Activated naive CD4-positive, alpha-beta T cell treated with anti-CD3 and anti-CD28 coated beads, Interleukin-2, amount 10 ng/mL, durations not matched to agents 7 days and 5 days (primary cell): ENCODE data around the gene SLC25A4.
"Not testable (repeated sequence)": the region's sequence is repeated elsewhere in the genome, so short reads cannot be mapped to it uniquely, and the experiment has no call there.

Experiments used
- CTCF ChIA-PET: fragments of 350-600 bp; sonication (Branson Sonifier 250); formaldehyde crosslinking; loops from one replicate; lab custom pipeline; 2021; ENCODE audit warnings: antibody characterized with exemption; lab: Charles Lee
- DNase-seq: peaks from one replicate; pipeline ENCODE4 v3.0.0-alpha.2; 2020
- H3K27ac Mint-ChIP-seq: one replicate; pipeline ENCODE4 v1.8.0; 2021; ENCODE audit warnings: mild to moderate bottlenecking, moderate library complexity, mixed read lengths
- H3K27me3 Mint-ChIP-seq: one replicate; pipeline ENCODE4 v1.8.0; 2021; ENCODE audit warnings: mild to moderate bottlenecking, mixed read lengths
- H3K36me3 Mint-ChIP-seq: one replicate; pipeline ENCODE4 v1.8.0; 2021; ENCODE audit warnings: mixed read lengths
- H3K4me1 Mint-ChIP-seq: one replicate; pipeline ENCODE4 v1.8.0; 2021; ENCODE audit warnings: mixed read lengths
- H3K4me3 Mint-ChIP-seq: one replicate; pipeline ENCODE4 v1.8.0; 2021; ENCODE audit warnings: mild to moderate bottlenecking, moderate library complexity, mixed read lengths
- H3K9me3 Mint-ChIP-seq: one replicate; pipeline ENCODE4 v1.8.0; 2021; ENCODE audit warnings: mixed read lengths

SLC25A4 gene

DNA sequence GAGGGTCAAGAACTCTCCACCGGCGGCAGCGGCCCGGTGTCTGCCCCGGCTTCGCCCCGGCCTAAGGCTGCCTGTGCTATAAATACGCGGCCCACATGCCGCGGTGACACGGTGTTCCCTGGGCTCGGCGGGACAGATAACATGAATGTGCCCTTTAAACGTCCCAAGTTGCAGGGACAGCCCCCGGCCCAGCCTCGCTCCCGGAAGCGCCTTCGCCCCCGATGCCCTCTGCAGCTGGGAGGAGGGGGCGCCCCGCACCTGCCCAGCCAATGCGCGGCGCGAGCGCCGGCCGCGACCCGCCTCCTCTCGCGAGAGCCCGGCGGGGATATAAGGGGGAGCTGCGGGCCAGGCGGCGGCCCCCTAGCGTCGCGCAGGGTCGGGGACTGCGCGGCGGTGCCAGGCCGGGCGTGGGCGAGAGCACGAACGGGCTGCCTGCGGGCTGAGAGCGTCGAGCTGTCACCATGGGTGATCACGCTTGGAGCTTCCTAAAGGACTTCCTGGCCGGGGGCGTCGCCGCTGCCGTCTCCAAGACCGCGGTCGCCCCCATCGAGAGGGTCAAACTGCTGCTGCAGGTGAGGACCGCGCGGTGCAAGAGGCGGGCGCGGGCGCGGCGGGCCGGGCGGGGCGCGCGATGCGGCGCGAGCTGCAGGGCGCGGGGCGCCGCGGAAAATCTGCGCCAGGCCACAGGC, at the start of gene SLC25A4:
TSS of gene SLC25A4 (plus strand) at position 355 of the 689 bp plus-strand sequence. CDS start at position 462, 107 bp downstream.
- no peaks in the 10 kb centered on the region for H3K36me3 Mint-ChIP-seq
- no peak within 1 kb of the TSS for H3K27ac Mint-ChIP-seq
- H3K9me3 Mint-ChIP-seq, result no peaks in the 10 kb centered on the region
- H3K27me3 Mint-ChIP-seq, result peaks cover 63% of the 10 kb centered on the region
- CTCF ChIA-PET, result interaction anchor here (1.5 to 1.8 kb wide), 3 partner anchors 9 to 41 kb away, joined by 3 to 5 read pairs (median 4); no protein-coding TSS in a partner anchor
- peak within 1 kb of the TSS; percentile 78 for H3K4me3 Mint-ChIP-seq
- peaks cover 12% of the 10 kb centered on the region for H3K4me1 Mint-ChIP-seq
- DNase-seq, result peak; percentile 85

DNA sequence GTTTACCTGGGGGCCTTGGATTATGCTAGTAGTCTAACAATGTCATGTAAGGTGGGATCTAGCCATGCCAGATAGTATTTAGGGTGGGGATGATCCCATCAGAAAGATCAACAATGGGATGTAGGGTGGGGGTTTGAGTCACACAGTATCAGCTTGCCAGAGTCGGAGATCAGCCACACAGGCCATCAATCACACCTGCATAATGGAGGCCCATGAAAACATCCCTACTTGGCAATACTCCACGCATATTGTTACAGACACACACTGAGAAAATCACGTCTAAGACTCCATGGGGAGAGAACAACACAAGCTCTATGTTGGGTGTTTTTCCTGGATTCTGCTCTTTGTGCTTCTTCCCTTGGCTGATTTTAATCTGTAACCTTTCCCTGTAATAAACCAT, 49.5 kb upstream of the SLC25A4 start:
- CTCF ChIA-PET, result no interaction called here
- H3K36me3 Mint-ChIP-seq, result no peaks in the 10 kb centered on the region
- no peak overlapping the region for H3K27ac Mint-ChIP-seq
- no peaks in the 10 kb centered on the region for H3K4me1 Mint-ChIP-seq
- H3K27me3 Mint-ChIP-seq, result peaks cover 16% of the 10 kb centered on the region
- DNase-seq, result no peak
- H3K9me3 Mint-ChIP-seq, result no peaks in the 10 kb centered on the region
- H3K4me3 Mint-ChIP-seq, result no peak overlapping the region

DNA sequence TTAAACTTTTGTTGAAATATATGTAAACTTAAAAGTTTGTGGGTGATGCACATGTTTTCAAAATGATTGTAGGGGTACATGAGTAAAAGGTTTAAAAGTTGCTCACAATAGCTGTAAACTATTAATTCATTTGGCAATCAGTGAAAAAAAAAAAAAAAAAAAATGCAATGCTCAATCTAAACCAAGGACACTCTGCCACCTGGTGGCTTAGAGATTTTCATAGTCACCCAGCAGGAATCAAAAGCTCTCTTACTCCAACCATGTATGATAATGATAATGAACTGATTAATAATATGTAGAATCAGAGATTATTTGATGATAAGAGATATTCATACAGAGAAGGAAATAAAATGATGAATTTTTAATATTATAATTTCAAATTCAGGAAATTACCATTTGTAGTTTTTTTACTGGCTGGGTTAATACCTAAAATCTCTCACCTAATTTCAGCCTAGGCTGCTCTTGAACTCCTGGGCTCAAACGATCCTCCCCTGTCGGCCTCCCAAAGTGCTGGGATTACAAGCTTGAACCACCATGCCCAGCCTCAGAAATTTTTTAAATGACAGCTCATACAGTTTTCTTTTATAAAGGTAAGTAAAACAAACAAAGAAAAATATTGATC, 46.9 kb upstream of the SLC25A4 start:
- no peaks in the 10 kb centered on the region for H3K36me3 Mint-ChIP-seq
- no peak overlapping the region for H3K27ac Mint-ChIP-seq
- DNase-seq, result peak; percentile 26
- H3K4me3 Mint-ChIP-seq, result no peak overlapping the region
- peaks cover 15% of the 10 kb centered on the region for H3K27me3 Mint-ChIP-seq
- CTCF ChIA-PET, result interaction anchor here (0.6 to 4.0 kb wide), 17 partner anchors 9 to 1006 kb away, joined by 3 to 29 read pairs (median 4); no protein-coding TSS in a partner anchor
- no peaks in the 10 kb centered on the region for H3K4me1 Mint-ChIP-seq
- H3K9me3 Mint-ChIP-seq, result no peaks in the 10 kb centered on the region

DNA sequence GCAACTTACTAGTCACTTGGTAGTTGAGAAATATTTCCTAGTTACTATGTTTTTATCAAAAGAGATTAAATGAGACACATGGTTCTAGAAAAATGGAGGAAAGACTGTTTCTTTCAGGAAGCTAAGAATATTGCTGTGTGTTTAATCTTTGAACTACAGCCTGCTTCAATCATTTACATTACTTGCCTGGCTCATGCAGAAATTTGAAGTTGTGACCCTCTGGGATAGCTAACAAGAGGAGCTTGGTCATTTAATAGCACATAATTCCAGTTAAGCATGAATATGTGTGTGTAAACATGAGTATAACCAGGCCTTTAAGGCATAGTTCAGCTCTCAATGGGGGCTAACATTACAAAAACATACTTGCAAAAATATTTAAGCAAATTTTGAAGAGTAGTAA, 44.6 kb upstream of the SLC25A4 start:
- no peak for DNase-seq
- H3K9me3 Mint-ChIP-seq, result no peaks in the 10 kb centered on the region
- H3K4me1 Mint-ChIP-seq, result no peaks in the 10 kb centered on the region
- no peaks in the 10 kb centered on the region for H3K36me3 Mint-ChIP-seq
- H3K4me3 Mint-ChIP-seq, result no peak overlapping the region
- CTCF ChIA-PET, result interaction anchor here (0.9 to 4.0 kb wide), 4 partner anchors 58 to 1485 kb away, joined by 3 to 29 read pairs (median 6); no protein-coding TSS in a partner anchor
- H3K27ac Mint-ChIP-seq, result no peak overlapping the region
- H3K27me3 Mint-ChIP-seq, result peaks cover 18% of the 10 kb centered on the region

DNA sequence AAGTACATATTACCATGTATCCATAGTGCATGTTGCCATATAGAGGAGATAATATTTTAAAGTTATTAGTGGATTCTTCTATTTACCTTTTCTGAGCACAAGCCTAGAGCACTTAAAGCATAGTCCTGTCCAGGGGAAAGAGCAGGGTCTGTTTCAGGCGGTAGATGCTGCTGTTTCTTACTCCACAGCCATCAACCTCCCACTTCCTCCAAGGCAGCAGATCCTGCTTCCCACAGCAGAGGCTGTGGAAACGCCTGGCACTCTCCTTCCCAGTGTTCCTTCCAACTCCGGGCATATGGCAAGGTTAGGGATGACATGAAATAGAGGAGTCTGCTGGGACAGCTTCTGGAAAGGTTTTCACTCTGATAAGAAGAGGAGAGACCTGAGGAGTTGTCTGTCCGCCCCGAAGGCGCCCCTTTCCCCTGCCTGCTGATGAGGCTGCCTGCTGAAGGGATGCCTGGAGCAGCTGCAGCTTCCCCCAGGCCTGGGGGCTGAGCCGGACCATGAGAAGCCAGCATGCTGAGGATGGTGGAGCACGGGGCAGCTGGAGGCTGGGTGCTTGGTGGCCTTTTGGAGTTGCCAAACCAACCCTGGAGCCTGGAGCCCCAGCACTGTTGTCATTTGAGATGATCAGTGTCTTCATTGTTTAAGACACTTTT, 43.9 kb upstream of the SLC25A4 start:
- H3K9me3 Mint-ChIP-seq, result no peaks in the 10 kb centered on the region
- peaks cover 23% of the 10 kb centered on the region for H3K27me3 Mint-ChIP-seq
- no peak for DNase-seq
- H3K36me3 Mint-ChIP-seq, result no peaks in the 10 kb centered on the region
- CTCF ChIA-PET, result interaction anchor here (0.9 to 2.6 kb wide), 3 partner anchors 84 to 1484 kb away, joined by 3 to 6 read pairs (median 5); no protein-coding TSS in a partner anchor
- H3K4me1 Mint-ChIP-seq, result no peaks in the 10 kb centered on the region
- H3K4me3 Mint-ChIP-seq, result no peak overlapping the region
- H3K27ac Mint-ChIP-seq, result no peak overlapping the region

DNA sequence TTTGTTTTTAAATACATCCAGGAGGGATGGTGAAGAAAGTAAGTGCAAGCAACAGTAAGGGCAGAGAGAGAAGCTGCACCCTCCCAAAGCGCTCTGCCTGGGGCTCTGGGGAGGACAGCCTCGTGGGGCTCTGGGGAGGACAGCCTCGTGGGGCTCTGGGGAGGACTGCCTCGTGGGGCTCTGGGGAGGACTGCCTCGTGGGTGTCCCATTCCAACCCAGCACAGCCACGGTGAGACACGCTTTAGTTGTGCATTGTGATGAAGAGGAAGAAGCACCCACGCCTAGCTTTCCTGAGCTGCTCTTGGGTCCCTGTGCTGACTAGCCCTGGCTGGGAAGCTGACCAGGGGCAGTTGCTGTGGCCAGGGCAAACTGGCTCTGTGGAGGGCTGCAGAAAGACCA, 43.1 kb upstream of the SLC25A4 start:
- no peaks in the 10 kb centered on the region for H3K9me3 Mint-ChIP-seq
- CTCF ChIA-PET, result interaction anchor here (2.6 kb wide), 1 partner anchor 93 kb away, joined by 6 read pairs; no protein-coding TSS in a partner anchor
- no peaks in the 10 kb centered on the region for H3K4me1 Mint-ChIP-seq
- H3K4me3 Mint-ChIP-seq, result no peak overlapping the region
- no peaks in the 10 kb centered on the region for H3K36me3 Mint-ChIP-seq
- DNase-seq, result no peak
- peaks cover 26% of the 10 kb centered on the region for H3K27me3 Mint-ChIP-seq
- no peak overlapping the region for H3K27ac Mint-ChIP-seq

DNA sequence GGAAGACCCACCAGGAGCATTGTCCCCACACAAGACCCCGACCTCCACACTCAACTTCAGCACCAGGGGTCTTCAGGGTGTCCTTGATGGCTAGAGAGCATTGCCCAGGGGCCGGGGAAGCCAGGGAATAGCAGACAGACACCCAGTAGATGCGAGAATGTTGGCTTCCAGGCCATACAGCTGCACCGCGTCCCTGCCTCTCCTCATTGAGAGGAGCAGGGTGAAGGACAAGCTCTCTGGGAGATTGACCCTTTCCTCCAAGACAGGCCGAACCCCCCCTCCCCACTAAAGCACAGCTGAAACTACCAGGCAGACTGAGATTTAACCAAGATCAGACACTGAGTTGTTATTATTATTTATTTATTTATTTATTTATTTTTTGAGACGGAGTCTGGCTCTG, 42.6 kb upstream of the SLC25A4 start:
- peaks cover 26% of the 10 kb centered on the region for H3K27me3 Mint-ChIP-seq
- CTCF ChIA-PET, result no interaction called here
- H3K9me3 Mint-ChIP-seq, result no peaks in the 10 kb centered on the region
- H3K36me3 Mint-ChIP-seq, result no peaks in the 10 kb centered on the region
- no peak overlapping the region for H3K27ac Mint-ChIP-seq
- no peaks in the 10 kb centered on the region for H3K4me1 Mint-ChIP-seq
- no peak for DNase-seq
- H3K4me3 Mint-ChIP-seq, result no peak overlapping the region

DNA sequence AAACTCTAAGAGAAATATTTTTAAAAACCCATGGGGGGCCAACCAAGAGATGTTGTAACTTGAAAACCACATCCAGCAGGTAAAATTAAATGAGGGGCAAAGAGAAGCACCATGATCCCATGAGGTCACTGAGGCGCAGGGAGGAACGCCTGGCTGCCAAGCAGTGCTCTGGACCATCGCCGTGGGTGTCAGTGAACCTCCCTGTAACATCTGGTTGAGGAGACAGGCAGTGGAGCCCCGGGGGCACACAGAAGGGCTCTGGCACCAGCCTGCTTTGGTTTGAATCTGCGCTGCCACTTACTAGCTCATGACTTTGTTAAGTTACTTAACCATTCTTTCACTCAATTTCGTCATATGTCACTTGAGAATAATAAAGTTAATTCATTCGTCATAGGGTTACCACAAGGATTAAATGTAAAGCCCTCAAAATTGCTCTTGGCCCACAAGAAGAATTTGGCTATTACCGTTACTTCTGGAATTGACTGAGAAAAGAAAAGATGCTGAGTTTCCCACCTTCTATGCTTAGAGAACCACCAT, 41.6 kb upstream of the SLC25A4 start:
- no peak overlapping the region for H3K4me3 Mint-ChIP-seq
- CTCF ChIA-PET, result no interaction called here
- no peak for DNase-seq
- H3K4me1 Mint-ChIP-seq, result no peaks in the 10 kb centered on the region
- no peak overlapping the region for H3K27ac Mint-ChIP-seq
- peaks cover 23% of the 10 kb centered on the region for H3K27me3 Mint-ChIP-seq
- no peaks in the 10 kb centered on the region for H3K36me3 Mint-ChIP-seq
- no peaks in the 10 kb centered on the region for H3K9me3 Mint-ChIP-seq

DNA sequence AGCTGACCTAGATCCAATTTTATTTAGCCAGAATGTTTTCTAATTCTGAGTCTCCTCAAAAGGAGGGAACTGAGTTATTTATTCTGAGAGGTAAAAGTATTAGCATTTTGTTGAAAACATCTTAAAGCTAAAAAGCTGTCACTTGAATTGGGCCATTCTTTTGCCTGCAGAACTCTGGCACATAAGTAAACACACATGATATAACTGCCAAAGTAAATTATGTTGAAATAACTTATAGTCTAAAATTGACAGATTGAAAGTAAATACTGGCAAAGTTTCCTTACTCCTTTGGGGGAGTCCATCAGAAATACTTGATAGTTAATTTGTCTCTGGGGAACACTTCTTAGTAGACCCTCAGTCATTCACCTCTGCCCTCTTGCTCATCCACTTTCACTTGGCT, 38.3 kb upstream of the SLC25A4 start:
- Mint-ChIP-seq H3K9me3 (no peaks in the 10 kb centered on the region), H3K36me3 (no peaks in the 10 kb centered on the region), H3K27ac (no peak overlapping the region), H3K4me1 (no peaks in the 10 kb centered on the region), H3K4me3 (no peak overlapping the region), H3K27me3 (peaks cover 29% of the 10 kb centered on the region)
- no peak for DNase-seq
- CTCF ChIA-PET, result interaction anchor here (1.2 kb wide), 1 partner anchor 30 kb away, joined by 3 read pairs; no protein-coding TSS in a partner anchor

DNA sequence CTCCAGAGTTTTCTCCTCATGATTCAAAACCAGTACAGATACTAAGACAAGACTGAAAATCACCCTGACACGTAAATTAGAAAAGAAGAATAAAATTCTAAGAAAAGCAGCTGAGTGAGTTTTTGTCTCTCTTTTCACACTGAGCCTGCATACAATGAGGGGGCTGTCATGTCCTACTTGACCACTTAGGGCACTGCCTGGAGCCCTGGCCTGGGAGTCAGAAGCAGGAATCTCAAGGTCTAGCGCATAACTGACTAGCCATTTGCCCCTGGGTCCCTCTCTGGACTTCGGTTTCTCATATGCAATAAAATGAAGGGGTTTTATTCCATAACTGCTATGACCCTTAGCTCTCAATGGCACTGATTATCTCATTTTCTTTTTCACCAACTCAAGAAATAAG, 36.7 kb upstream of the SLC25A4 start:
- no peaks in the 10 kb centered on the region for H3K4me1 Mint-ChIP-seq
- H3K36me3 Mint-ChIP-seq, result no peaks in the 10 kb centered on the region
- H3K27ac Mint-ChIP-seq, result no peak overlapping the region
- no peak for DNase-seq
- CTCF ChIA-PET, result interaction anchor here (1.7 kb wide), 1 partner anchor 13 kb away, joined by 3 read pairs; no protein-coding TSS in a partner anchor
- H3K4me3 Mint-ChIP-seq, result no peak overlapping the region
- peaks cover 37% of the 10 kb centered on the region for H3K27me3 Mint-ChIP-seq
- no peaks in the 10 kb centered on the region for H3K9me3 Mint-ChIP-seq

DNA sequence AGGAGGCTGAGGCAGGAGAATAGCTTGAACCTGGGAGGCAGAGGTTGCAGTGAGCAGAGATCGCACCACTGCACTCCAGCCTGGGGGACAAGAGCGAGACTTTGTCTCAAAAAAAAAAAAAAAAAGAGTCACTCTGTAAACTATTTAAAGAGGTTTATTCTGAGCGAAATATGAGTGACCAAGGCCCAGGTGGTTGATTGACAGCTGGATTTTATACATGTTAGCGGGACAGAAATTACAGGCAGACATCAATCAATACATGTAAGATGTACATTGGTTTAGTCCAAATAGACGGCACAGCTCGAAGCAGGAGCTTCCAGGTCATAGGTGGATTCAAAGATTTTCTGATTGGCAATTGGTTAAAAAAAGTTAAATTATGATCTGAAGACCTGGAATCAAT, 35.5 kb upstream of the SLC25A4 start:
- H3K27ac Mint-ChIP-seq, H3K4me1 Mint-ChIP-seq, H3K9me3 Mint-ChIP-seq, DNase-seq, H3K36me3 Mint-ChIP-seq, H3K4me3 Mint-ChIP-seq: not testable (repeated sequence)
- H3K27me3 Mint-ChIP-seq, result peaks cover 36% of the 10 kb centered on the region
- CTCF ChIA-PET, result interaction anchor here (0.6 to 1.7 kb wide), 2 partner anchors 11 to 12 kb away, joined by 3 read pairs; no protein-coding TSS in a partner anchor

DNA sequence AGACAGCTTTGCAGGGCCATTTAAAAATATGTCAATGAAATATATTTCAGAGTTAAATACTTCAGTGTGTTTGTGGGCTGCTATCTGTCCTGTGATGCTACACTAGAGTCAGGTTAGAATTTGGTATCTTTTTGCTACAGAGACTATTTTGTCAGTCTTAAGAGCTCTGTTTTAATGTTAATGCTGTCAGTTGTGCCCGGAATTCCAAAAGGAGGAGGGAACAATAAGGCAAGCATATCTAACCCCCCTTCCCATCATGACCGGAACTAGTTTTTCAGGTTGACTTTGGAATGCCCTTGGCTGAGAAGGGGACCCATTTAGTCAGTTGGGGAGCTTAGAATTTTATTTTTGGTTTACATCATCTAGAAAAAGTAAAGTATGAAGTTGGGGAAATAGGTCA, 34.9 kb upstream of the SLC25A4 start:
- DNase-seq, result no peak
- Mint-ChIP-seq H3K36me3 (no peaks in the 10 kb centered on the region), H3K27me3 (peaks cover 35% of the 10 kb centered on the region), H3K4me3 (no peak overlapping the region), H3K27ac (no peak overlapping the region), H3K9me3 (no peaks in the 10 kb centered on the region), H3K4me1 (no peaks in the 10 kb centered on the region)
- CTCF ChIA-PET, result interaction anchor here (0.6 to 0.9 kb wide), 2 partner anchors 10 to 72 kb away, joined by 3 read pairs; no protein-coding TSS in a partner anchor

DNA sequence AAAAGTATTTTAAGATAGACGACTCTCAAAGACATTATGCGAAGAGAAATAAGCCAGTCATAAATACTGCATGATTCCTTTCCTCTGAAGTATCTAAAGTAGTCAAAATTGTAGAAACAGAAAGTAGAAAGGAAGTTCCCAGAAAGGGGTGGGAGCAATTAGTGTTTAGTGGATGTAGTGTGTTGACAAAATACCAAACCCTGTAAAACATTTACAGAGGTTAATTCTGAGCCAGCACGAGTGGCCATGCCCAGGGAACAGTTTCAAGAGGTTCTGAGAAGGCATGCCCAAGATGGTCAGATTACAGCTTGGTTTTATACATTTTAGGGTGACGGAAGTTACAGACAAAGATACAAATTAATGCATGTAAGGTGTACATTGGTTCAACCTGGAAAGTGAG, 34.4 kb upstream of the SLC25A4 start:
- CTCF ChIA-PET, result interaction anchor here (0.7 to 0.9 kb wide), 3 partner anchors 69 to 271 kb away, joined by 3 to 7 read pairs (median 3); no protein-coding TSS in a partner anchor
- H3K4me1 Mint-ChIP-seq, result no peaks in the 10 kb centered on the region
- no peak overlapping the region for H3K4me3 Mint-ChIP-seq
- H3K9me3 Mint-ChIP-seq, result no peaks in the 10 kb centered on the region
- H3K27me3 Mint-ChIP-seq, result peaks cover 30% of the 10 kb centered on the region
- no peak for DNase-seq
- no peak overlapping the region for H3K27ac Mint-ChIP-seq
- H3K36me3 Mint-ChIP-seq, result no peaks in the 10 kb centered on the region

DNA sequence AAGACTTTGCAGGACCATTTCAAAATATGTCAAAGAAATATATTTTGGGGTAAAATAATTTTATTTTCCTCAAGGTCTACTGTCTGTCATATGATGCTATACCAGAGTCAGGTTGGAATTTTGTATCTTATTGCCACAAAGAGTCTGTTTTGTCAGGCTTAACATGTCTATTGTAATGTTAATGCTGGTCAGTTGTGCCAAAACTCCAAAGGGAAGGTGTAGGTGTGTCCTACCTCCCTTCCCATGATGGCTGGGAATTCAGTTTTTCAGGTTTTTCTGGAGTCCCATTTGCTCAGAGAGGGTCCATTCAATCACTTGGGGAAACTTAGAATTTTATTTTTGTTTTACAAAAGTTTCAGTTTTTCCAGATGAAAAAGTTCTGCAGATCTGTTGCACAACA, 33.3 kb upstream of the SLC25A4 start:
- CTCF ChIA-PET, result no interaction called here
- H3K9me3 Mint-ChIP-seq, result no peaks in the 10 kb centered on the region
- no peak for DNase-seq
- no peak overlapping the region for H3K4me3 Mint-ChIP-seq
- no peaks in the 10 kb centered on the region for H3K4me1 Mint-ChIP-seq
- no peak overlapping the region for H3K27ac Mint-ChIP-seq
- no peaks in the 10 kb centered on the region for H3K36me3 Mint-ChIP-seq
- peaks cover 27% of the 10 kb centered on the region for H3K27me3 Mint-ChIP-seq
